NCI-H748 (cell line): Measurements from ENCODE around the gene KRT2.

Experiments
- DNase-seq: peaks from one replicate; lab custom pipeline; 2025; ENCODE audit not compliant: unreplicated experiment; lab: John Stamatoyannopoulos, UW

KRT2 gene

DNA sequence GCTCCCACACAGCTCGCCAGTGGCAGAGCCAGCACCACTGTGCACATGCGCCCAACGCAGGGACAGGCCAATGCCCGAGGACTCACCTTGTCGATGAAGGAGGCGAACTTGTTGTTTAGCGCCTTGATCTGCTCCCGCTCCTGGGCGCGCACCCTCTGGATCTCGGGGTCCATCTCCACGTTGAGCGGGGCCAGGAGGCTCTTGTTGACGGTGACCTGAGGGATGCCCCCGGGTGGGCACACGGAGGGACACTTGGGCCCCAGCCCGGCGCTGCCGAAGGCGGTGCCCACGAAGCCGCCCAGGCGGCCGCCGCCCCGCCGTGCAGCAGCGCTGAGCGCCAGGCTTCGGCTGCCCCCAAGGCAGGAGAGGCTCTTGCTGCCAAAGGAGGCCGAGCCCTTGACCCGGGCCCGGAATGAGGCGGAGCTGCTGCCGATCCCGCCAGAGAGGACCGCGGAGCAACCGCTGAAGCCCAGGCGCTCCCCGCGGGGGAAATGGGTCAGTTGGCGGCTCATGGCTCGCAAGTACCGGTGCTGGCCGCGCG is 51.0 kb downstream of the KRT2 start, which contains the start of gene KRT72:
TSS of gene KRT72 (minus strand) at position 523 of the 541 bp plus-strand sequence. CDS start at position 512, 11 bp downstream.
- DNase-seq: no peak

DNA sequence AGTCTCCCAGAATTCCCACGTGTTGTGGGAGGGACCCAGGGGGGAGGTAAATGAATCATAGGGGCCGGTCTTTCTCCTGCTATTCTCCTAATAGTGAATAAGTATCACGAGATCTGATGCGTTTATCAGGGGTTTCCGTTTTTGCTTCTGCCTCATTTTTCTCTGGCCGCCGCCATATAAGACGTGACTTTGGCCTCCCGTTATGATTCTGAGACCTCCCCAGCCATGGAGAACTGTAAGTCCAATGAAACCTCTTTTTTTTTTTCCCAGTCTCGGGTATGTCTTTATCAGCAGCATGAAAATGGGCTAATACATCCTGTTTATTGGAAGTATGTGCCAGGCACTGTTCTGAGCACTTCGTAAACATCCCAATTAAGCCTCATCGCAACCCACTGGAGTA is 51.5 kb downstream of the KRT2 start:
- DNase-seq: no peak

DNA sequence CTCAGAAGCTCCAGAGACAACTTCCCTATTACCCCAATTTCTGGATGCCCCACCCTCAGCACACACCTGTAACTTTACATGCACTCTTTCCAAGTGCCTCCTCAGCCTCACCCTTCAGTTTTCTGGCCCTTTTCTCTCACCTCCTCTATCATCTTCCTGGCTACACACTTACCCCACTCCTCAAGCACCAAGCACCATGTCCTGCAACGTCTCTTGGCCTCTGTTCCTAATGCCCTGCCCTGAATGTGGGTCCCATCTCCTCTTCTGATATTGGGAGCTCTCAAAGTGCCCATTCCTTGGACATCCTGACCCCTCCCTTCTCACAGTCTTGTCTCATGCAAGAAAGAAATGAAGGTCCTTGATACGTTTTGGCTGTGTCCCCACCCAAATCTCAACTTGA is 51.9 kb downstream of the KRT2 start:
- no peak for DNase-seq

DNA sequence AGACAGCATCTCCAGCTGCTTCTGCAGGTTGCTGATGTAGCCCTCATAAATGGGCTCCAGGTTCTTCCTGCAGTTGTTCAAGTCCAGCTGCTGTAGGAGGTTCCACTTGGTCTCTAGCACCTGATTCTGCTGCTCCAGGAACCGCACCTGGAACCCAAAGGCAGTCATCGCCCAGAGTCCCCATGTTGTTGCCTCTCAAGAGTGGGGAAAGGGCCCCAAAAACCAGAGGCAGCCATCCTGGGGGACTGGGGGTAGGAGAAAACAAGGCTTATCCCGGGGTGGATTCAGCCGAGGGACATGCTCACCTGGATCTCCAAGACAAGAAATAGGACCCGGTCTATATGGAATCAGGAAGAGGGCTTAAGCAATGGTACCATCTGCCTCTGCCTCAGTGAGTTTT is 53.0 kb downstream of the KRT2 start:
- DNase-seq: no peak
